GM04503 (cell line): ENCODE data around the gene OR5T2.
"Not testable (repeated sequence)": the region's sequence is repeated elsewhere in the genome, so short reads cannot be mapped to it uniquely, and the experiment has no call there.

ENCODE experiments used
- DNase-seq: peaks from one replicate; pipeline ENCODE4 v3.0.0-alpha.2; 2012; ENCODE audit warnings: low read depth

The OR5T2 gene

GRCh38 chr11:56234155-56234554, at the start of gene OR5T2:
TSS of gene OR5T2 (minus strand) at chr11:56234255. CDS start at chr11:56233062, 1,193 bp downstream.
- no peak for DNase-seq

- no peak for DNase-seq
Measured at GRCh38 chr11:56273854-56274253, 39.8 kb upstream of the OR5T2 start, which contains the start of gene OR5T1. TSS of gene OR5T1 (plus strand) at chr11:56274154. CDS start at chr11:56275639, 1,485 bp downstream.

GRCh38 chr11:56271092-56271491, 37.0 kb upstream of the OR5T2 start:
- DNase-seq, result no peak

GRCh38 chr11:56251954-56252353, 17.9 kb upstream of the OR5T2 start, which contains the start of gene OR5T3:
TSS of gene OR5T3 (plus strand) at chr11:56252254. CDS start at chr11:56252254, 0 bp downstream.
- no peak for DNase-seq

- not testable (repeated sequence) for DNase-seq
Measured at GRCh38 chr11:56219735-56220134, 14.3 kb downstream of the OR5T2 start.

- no peak for DNase-seq
Measured at GRCh38 chr11:56214537-56214936, 19.5 kb downstream of the OR5T2 start.

GRCh38 chr11:56207790-56208189, 26.3 kb downstream of the OR5T2 start:
- DNase-seq, result no peak

- no peak for DNase-seq
Measured at GRCh38 chr11:56197367-56197766, 36.7 kb downstream of the OR5T2 start.

GRCh38 chr11:56196705-56197104, 37.4 kb downstream of the OR5T2 start:
- no peak for DNase-seq

- no peak for DNase-seq
Measured at GRCh38 chr11:56188602-56189001, 45.5 kb downstream of the OR5T2 start.

- no peak for DNase-seq
Measured at GRCh38 chr11:56183459-56183858, 50.6 kb downstream of the OR5T2 start.
